Lower lobe of right lung (tissue), 2 donors: ENCODE measurements around the gene PERCC1. TPM values are rescaled to one million over a fixed set of nuclear protein-coding genes. Genes with fewer than 3 reads are reported as not detected.

ENCODE experiments used
- ATAC-seq, 2 donors: fragments of 200-7000 bp; cut with Tn5 transposase; one replicate each; pipeline ENCODE4 v1.9.1; 2020 to 2022; ENCODE audit warnings: mild to moderate bottlenecking in 2 of 2, moderate library complexity in 2 of 2
- DNase-seq: peaks from one replicate; pipeline ENCODE4 v3.0.0-alpha.2; 2020
- H3K27ac ChIP-seq: fragments of 200-600 bp; one replicate; pipeline ENCODE4 v1.8.0; 2022
- H3K27me3 ChIP-seq: fragments of 200-600 bp; one replicate; pipeline ENCODE4 v1.8.0; 2022; ENCODE audit warnings: low read depth
- H3K36me3 ChIP-seq: fragments of 200-600 bp; one replicate; pipeline ENCODE4 v1.8.0; 2022; ENCODE audit warnings: mild to moderate bottlenecking
- H3K4me1 ChIP-seq: fragments of 200-600 bp; one replicate; pipeline ENCODE4 v1.8.0; 2022
- H3K4me3 ChIP-seq: fragments of 200-600 bp; one replicate; pipeline ENCODE4 v1.8.0; 2022; ENCODE audit warnings: mild to moderate bottlenecking
- H3K9me3 ChIP-seq: fragments of 200-600 bp; one replicate; pipeline ENCODE4 v1.8.0; 2022
- CTCF ChIP-seq: fragments of 200-600 bp; IDR thresholded peaks from one replicate; pipeline ENCODE4 v1.8.0; 2022; ENCODE audit warnings: antibody characterized with exemption, mild to moderate bottlenecking
- intact Hi-C: fragments of 100-400 bp; cut with DNase I; formaldehyde crosslinking; loops from one replicate; pipeline ENCODE4 v1.11.0; 2022
- total RNA-seq: library from RNA; stranded (reverse); fragmentation: NEBNext Ultra II Directional; extraction: Animal tissue kit (Norgen Biotek cat#: 25700); gene quantifications from one replicate; pipeline ENCODE4 v1.2.1, GENCODE V29; 2021
- donor health status: DM: no; HTN: yes; CAD: no; lungs with severe emphysema.

The PERCC1 gene
- total RNA-seq, 1 donor from 2014 or later = not detected

- Histone ChIP-seq H3K4me3 (peak overlapping the region; percentile 30), H3K27me3 (peaks cover 17% of the 10 kb centered on the region), H3K9me3 (no peaks in the 10 kb centered on the region), H3K27ac (no peak overlapping the region), H3K4me1 (no peaks in the 10 kb centered on the region), H3K36me3 (no peaks in the 10 kb centered on the region)
- intact Hi-C loops = no loop called here
- DNase-seq = no peak
- ATAC-seq = peak in 1 of 2 donors; percentile 6
- TF ChIP-seq CTCF = no peak
These were observed 1.7 kb downstream of the PERCC1 start for GRCh38 chr16:1432388-1433262.

GRCh38 chr16:1433263-1433560, 2.3 kb downstream of the PERCC1 start:
- Histone ChIP-seq H3K27me3 (peaks cover 17% of the 10 kb centered on the region), H3K27ac (no peak overlapping the region), H3K36me3 (no peaks in the 10 kb centered on the region), H3K9me3 (no peaks in the 10 kb centered on the region), H3K4me3 (peak overlapping the region; percentile 30), H3K4me1 (no peaks in the 10 kb centered on the region)
- DNase-seq = no peak
- intact Hi-C loops = no loop called here
- TF ChIP-seq CTCF = no peak
- ATAC-seq = no peak

- H3K4me3 ChIP-seq = no peak overlapping the region
- DNase-seq (no peak), ATAC-seq (no peak)
- no peaks in the 10 kb centered on the region for H3K4me1 ChIP-seq
- no peaks in the 10 kb centered on the region for H3K9me3 ChIP-seq
- H3K27ac ChIP-seq = no peak overlapping the region
- intact Hi-C loops = no loop called here
- H3K27me3 ChIP-seq = peaks cover 13% of the 10 kb centered on the region
- TF ChIP-seq CTCF = no peak
- H3K36me3 ChIP-seq = no peaks in the 10 kb centered on the region
These were observed 2.9 kb downstream of the PERCC1 start for GRCh38 chr16:1433756-1434155.

GRCh38 chr16:1434644-1435592, 4.0 kb downstream of the PERCC1 start:
- Histone ChIP-seq H3K9me3 (no peaks in the 10 kb centered on the region), H3K36me3 (no peaks in the 10 kb centered on the region), H3K4me3 (no peak overlapping the region), H3K4me1 (no peaks in the 10 kb centered on the region), H3K27ac (no peak overlapping the region), H3K27me3 (peaks cover 9% of the 10 kb centered on the region)
- ATAC-seq (no peak), DNase-seq (no peak)
- intact Hi-C loops = no loop called here
- TF ChIP-seq CTCF = no peak

DNA sequence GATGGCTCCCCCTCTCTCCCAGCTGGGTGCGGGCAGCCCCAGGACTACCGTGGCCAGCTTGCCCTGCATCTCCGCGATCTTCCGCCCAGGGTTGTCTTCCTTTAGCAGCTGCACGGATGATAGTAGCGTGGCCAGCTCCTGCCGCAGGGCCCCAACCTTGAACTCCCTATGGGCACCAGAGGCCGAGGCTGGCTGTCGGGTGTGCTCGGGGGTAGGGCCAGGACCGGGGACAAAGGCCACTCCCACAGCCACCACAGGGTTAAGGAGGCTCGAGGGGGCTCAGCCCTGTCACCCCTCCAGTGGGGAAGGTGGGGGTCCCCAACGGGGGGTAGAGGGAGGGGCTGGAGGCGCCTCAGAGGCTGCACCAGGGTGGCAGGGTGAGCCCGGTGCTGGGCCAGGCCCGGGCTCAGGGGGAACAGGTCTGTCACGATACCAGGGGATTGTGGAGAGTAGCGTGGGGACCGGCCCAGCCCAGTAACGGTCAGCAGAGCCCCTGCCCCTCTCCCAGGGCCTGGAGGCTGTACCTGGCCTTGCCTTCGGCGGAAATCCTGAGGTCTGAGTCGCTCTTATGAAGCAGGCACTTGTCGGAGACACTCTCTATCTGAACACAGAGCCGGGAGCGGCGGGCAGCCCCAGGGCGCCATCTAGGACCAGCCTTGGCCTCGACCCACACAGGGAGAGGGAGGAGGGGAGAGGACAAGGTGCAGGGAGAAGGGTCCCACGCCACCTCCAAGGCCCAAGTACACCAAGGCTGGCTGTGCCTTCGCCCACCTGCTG, 5.2 kb downstream of the PERCC1 start:
- intact Hi-C loops = no loop called here
- DNase-seq (no peak), ATAC-seq (no peak)
- Histone ChIP-seq H3K4me3 (no peak overlapping the region), H3K4me1 (no peaks in the 10 kb centered on the region), H3K27me3 (peaks cover 9% of the 10 kb centered on the region), H3K27ac (no peak overlapping the region), H3K36me3 (no peaks in the 10 kb centered on the region), H3K9me3 (no peaks in the 10 kb centered on the region)
- TF ChIP-seq CTCF = no peak
